IMR-90 (cell line): ENCODE measurements around the gene PSRC1. TPM values are rescaled to one million over a fixed set of nuclear protein-coding genes. Genes with fewer than 3 reads are reported as not detected.

Experiments
- ATAC-seq: fragments of 200-7000 bp; cut with Tn5 transposase; 2 replicates; pipeline ENCODE4 v1.9.1; 2020; ENCODE audit warnings: low read depth, mild to moderate bottlenecking, moderate library complexity
- BruUV-seq: library from RNA; stranded (reverse); fragments of 400-500 nt; replicated peaks from 2 replicates; lab custom pipeline; 2021; lab: Mats Ljungman, UMichigan
- CTCF ChIA-PET: fragments of 300-600 bp; formaldehyde crosslinking; extraction: SDS; loops from one replicate; lab custom pipeline; 2021; ENCODE audit warnings: antibody characterized with exemption; lab: Yijun Ruan, JAX
- POLR2A ChIA-PET: fragments of 300-600 bp; sonication (Branson Sonifier 250); formaldehyde crosslinking; loops from one replicate; lab custom pipeline; 2022; ENCODE audit warnings: antibody characterized with exemption; ENCODE audit not compliant: unreplicated experiment; lab: Charles Lee
- DNase-seq: peaks from one replicate; pipeline ENCODE4 v3.0.0; 2013
- H2AFZ ChIP-seq: replicated peaks from 2 replicates; pipeline ENCODE3; 2013; ENCODE audit warnings: low read length, mild to moderate bottlenecking; ENCODE audit not compliant: poor library complexity
- H2AK5ac ChIP-seq: 2 replicates; pipeline ENCODE4 v1.6.1; 2013; ENCODE audit warnings: low read depth, low read length, inconsistent platforms
- H2AK9ac ChIP-seq: replicated peaks from 2 replicates; pipeline ENCODE3; 2013; ENCODE audit warnings: mild to moderate bottlenecking, low read depth, low read length, moderate library complexity; ENCODE audit not compliant: poor library complexity
- H2BK120ac ChIP-seq: 2 replicates; pipeline ENCODE4 v1.6.1; 2013; ENCODE audit warnings: low read depth, low read length, inconsistent platforms
- H2BK15ac ChIP-seq: 3 replicates; pipeline ENCODE4 v1.6.1; 2013; ENCODE audit warnings: low read depth, low read length, inconsistent platforms
- H2BK20ac ChIP-seq: 2 replicates; pipeline ENCODE4 v1.6.1; 2013; ENCODE audit warnings: low read depth, mild to moderate bottlenecking, inconsistent platforms, low read length, moderate library complexity
- H2BK5ac ChIP-seq: 2 replicates; pipeline ENCODE4 v1.6.1; 2013; ENCODE audit warnings: mild to moderate bottlenecking, low read depth, low read length, inconsistent platforms; ENCODE audit not compliant: poor library complexity, severe bottlenecking
- H3K14ac ChIP-seq: replicated peaks from 2 replicates; pipeline ENCODE4 v1.6.1; 2013; ENCODE audit warnings: low read depth, low read length, inconsistent platforms
- H3K18ac ChIP-seq: 2 replicates; pipeline ENCODE4 v1.6.1; 2013; ENCODE audit warnings: low read depth, low read length, control low read depth
- H3K23ac ChIP-seq: 2 replicates; pipeline ENCODE4 v1.6.1; 2013; ENCODE audit warnings: low read depth, low read length, inconsistent platforms
- H3K27ac ChIP-seq: 2 replicates; pipeline ENCODE4 v1.5.1; 2013; ENCODE audit warnings: mild to moderate bottlenecking, control low read depth, low read length; ENCODE audit not compliant: insufficient read depth
- H3K27me3 ChIP-seq: 2 replicates; pipeline ENCODE4 v1.6.1; 2013; ENCODE audit warnings: low read length; ENCODE audit not compliant: control insufficient read depth, insufficient read depth
- H3K36me3 ChIP-seq: 2 replicates; pipeline ENCODE4 v1.6.1; 2013; ENCODE audit warnings: low read length, mixed read lengths; ENCODE audit not compliant: control insufficient read depth, insufficient read depth
- H3K4ac ChIP-seq: 2 replicates; pipeline ENCODE4 v1.6.1; 2013; ENCODE audit warnings: low read depth, low read length, inconsistent platforms
- H3K4me1 ChIP-seq: 2 replicates; pipeline ENCODE4 v1.6.1; 2013; ENCODE audit warnings: low read length, mixed read lengths; ENCODE audit not compliant: control insufficient read depth, insufficient read depth
- H3K4me2 ChIP-seq: 2 replicates; pipeline ENCODE4 v1.6.1; 2013; ENCODE audit warnings: low read depth, mild to moderate bottlenecking, control low read depth, low read length, moderate library complexity
- H3K4me3 ChIP-seq: 2 replicates; pipeline ENCODE4 v1.5.1; 2013; ENCODE audit warnings: low read depth, mild to moderate bottlenecking, control low read depth, low read length, moderate library complexity; ENCODE audit not compliant: insufficient read depth
- H3K56ac ChIP-seq: 2 replicates; pipeline ENCODE4 v1.6.1; 2013; ENCODE audit warnings: low read length, inconsistent platforms; ENCODE audit not compliant: insufficient read depth; ENCODE audit errors: extremely low read depth
- H3K79me1 ChIP-seq, 2 experiments: 2 replicates each; pipeline ENCODE4 v1.6.1; 2013; ENCODE audit warnings: low read length in 2 of 2, inconsistent platforms in 1 of 2, low read depth in 1 of 2
- H3K9ac ChIP-seq: 2 replicates; pipeline ENCODE4 v1.6.1; 2013; ENCODE audit warnings: low read depth, low read length, control low read depth
- H3K9me1 ChIP-seq: 2 replicates; pipeline ENCODE4 v1.6.1; 2013; ENCODE audit warnings: low read length, inconsistent platforms; ENCODE audit not compliant: insufficient read depth
- H3K9me3 ChIP-seq: 2 replicates; pipeline ENCODE4 v1.6.1; 2013; ENCODE audit warnings: low read length; ENCODE audit not compliant: control insufficient read depth, insufficient read depth
- H4K20me1 ChIP-seq: 2 replicates; pipeline ENCODE4 v1.6.1; 2013; ENCODE audit warnings: low read length, inconsistent platforms; ENCODE audit not compliant: insufficient read depth
- H4K5ac ChIP-seq: 2 replicates; pipeline ENCODE4 v1.6.1; 2013; ENCODE audit warnings: mild to moderate bottlenecking, low read depth, low read length, control low read depth
- H4K8ac ChIP-seq, 2 experiments: 2 replicates each; pipeline ENCODE4 v1.6.1; 2013; ENCODE audit warnings: low read depth in 2 of 2, low read length in 2 of 2, control low read depth in 1 of 2, inconsistent platforms in 1 of 2
- H4K91ac ChIP-seq: 2 replicates; pipeline ENCODE4 v1.6.1; 2013; ENCODE audit warnings: low read depth, low read length, inconsistent platforms; ENCODE audit not compliant: insufficient read depth
- BHLHE40 ChIP-seq: fragments of 150-350 bp; IDR thresholded peaks from 2 replicates; pipeline ENCODE4 v1.6.1; 2016; ENCODE audit warnings: mild to moderate bottlenecking, low read depth, low read length
- CEBPB ChIP-seq: IDR thresholded peaks from 2 replicates; pipeline ENCODE4 v1.6.1; 2012; ENCODE audit warnings: low read depth, low read length, improper control_type of control experiment
- CHD1 ChIP-seq: IDR thresholded peaks from 2 replicates; pipeline ENCODE4 v1.6.1; 2012; ENCODE audit warnings: low read depth, low read length, improper control_type of control experiment
- CTCF ChIP-seq: conservative IDR thresholded peaks from 2 replicates; pipeline ENCODE4 v1.5.1; 2012; ENCODE audit warnings: mild to moderate bottlenecking, low read depth, low read length, improper control_type of control experiment
- ELK1 ChIP-seq: fragments of 150-350 bp; IDR thresholded peaks from 2 replicates; pipeline ENCODE4 v1.6.1; 2016; ENCODE audit warnings: low read depth, mild to moderate bottlenecking, low read length, moderate library complexity, borderline replicate concordance
- FOS ChIP-seq: fragments of 150-350 bp; IDR thresholded peaks from 2 replicates; pipeline ENCODE4 v1.6.1; 2016; ENCODE audit warnings: low read depth, low read length
- MAFK ChIP-seq: IDR thresholded peaks from 2 replicates; pipeline ENCODE4 v1.6.1; 2012; ENCODE audit warnings: low read depth, low read length, improper control_type of control experiment
- MAZ ChIP-seq: IDR thresholded peaks from 2 replicates; pipeline ENCODE4 v1.6.1; 2012; ENCODE audit warnings: low read depth, mild to moderate bottlenecking, low read length, improper control_type of control experiment, moderate library complexity, borderline replicate concordance
- MXI1 ChIP-seq: IDR thresholded peaks from 2 replicates; pipeline ENCODE4 v1.6.1; 2012; ENCODE audit warnings: low read depth, mild to moderate bottlenecking, low read length, moderate library complexity, borderline replicate concordance
- NFE2L2 ChIP-seq: fragments of 150-350 bp; IDR thresholded peaks from 2 replicates; pipeline ENCODE4 v1.6.1; 2016; ENCODE audit warnings: low read depth, mild to moderate bottlenecking, low read length
- POLR2A ChIP-seq: IDR thresholded peaks from 2 replicates; pipeline ENCODE4 v1.6.1; 2012; ENCODE audit warnings: mild to moderate bottlenecking, low read depth, low read length
- RAD21 ChIP-seq: IDR thresholded peaks from 2 replicates; pipeline ENCODE4 v1.6.1; 2012; ENCODE audit warnings: low read length, improper control_type of control experiment
- RCOR1 ChIP-seq: IDR thresholded peaks from 2 replicates; pipeline ENCODE4 v1.6.1; 2012; ENCODE audit warnings: mild to moderate bottlenecking, low read length, improper control_type of control experiment; ENCODE audit not compliant: insufficient replicate concordance
- RFX5 ChIP-seq: IDR thresholded peaks from 2 replicates; pipeline ENCODE4 v1.8.0; 2012; ENCODE audit warnings: low read depth, mild to moderate bottlenecking, low read length, moderate library complexity
- SMC3 ChIP-seq: fragments of 150-350 bp; IDR thresholded peaks from 2 replicates; pipeline ENCODE4 v1.6.1; 2016; ENCODE audit warnings: low read depth, mild to moderate bottlenecking, antibody characterized with exemption, low read length, moderate library complexity
- USF2 ChIP-seq: fragments of 150-350 bp; IDR thresholded peaks from 2 replicates; pipeline ENCODE4 v1.6.1; 2017; ENCODE audit warnings: mild to moderate bottlenecking, antibody characterized with exemption, low read length, low read depth
- WGBS, 2 experiments: methylation state at CpG; one replicate each; pipeline versions ENCODE4 v1.1.5 to v1.1.7; 2013; ENCODE audit warnings: missing lambda C conversion rate in 2 of 2; ENCODE audit not compliant: insufficient read length in 1 of 2; ENCODE audit errors: extremely low coverage in 2 of 2; 5-methylcytosine and 5-hydroxymethylcytosine counted together
- dilution Hi-C: fragments of 300-500 bp; cut with HindIII; formaldehyde crosslinking; loops from one replicate; pipeline ENCODE4 v1.14.3; 2018; ENCODE audit warnings: low sequenced_read_pairs; ENCODE audit not compliant: unreplicated experiment
- in situ Hi-C: fragments of 300-500 bp; cut with MboI; formaldehyde crosslinking; loops from 3 replicates; pipeline ENCODE4 v1.14.3; 2019; ENCODE audit warnings: low sequenced_read_pairs, inconsistent platforms, mixed read lengths
- intact Hi-C: fragments of 100-400 bp; cut with micrococcal nuclease; formaldehyde crosslinking; loops from 2 replicates; pipeline ENCODE4 v1.10.0; 2022
- polyA plus RNA-seq, 3 experiments: library from polyadenylated mRNA; depleted of rRNA; stranded (reverse); fragments of >200 nt; gene quantifications; 2 replicates each; pipeline ENCODE4 v1.2.3, GENCODE V29; 2012; ENCODE audit warnings: low replicate concordance in 1 of 3
- total RNA-seq: library from RNA; depleted of rRNA; stranded (reverse); fragments of >200 nt; gene quantifications from 2 replicates; pipeline ENCODE4 v1.2.3, GENCODE V29; 2012

Gene PSRC1
- total and polyA plus RNA-seq, 2 of the 4 experiments (the other 2 are of a cell fraction), result 34.6 to 40.3 TPM

GRCh38 chr1:109279615-109280278 is 3.2 kb downstream of the PSRC1 start:
- no peak overlapping the region for H2BK15ac ChIP-seq
- BruUV-seq, result no TSS peak
- CTCF ChIA-PET, result no interaction called here
- no peak overlapping the region for H3K4me3 ChIP-seq
- peaks cover 6% of the 10 kb centered on the region for H3K36me3 ChIP-seq
- H3K4me1 ChIP-seq, result peaks cover 15% of the 10 kb centered on the region
- POLR2A ChIA-PET, result no interaction called here
- peaks cover 15 to 56% of the 10 kb centered on the region in 2 experiments for H3K79me1 ChIP-seq
- no peak overlapping the region for H2BK20ac ChIP-seq
- H3K9me1 ChIP-seq, result peaks cover 9% of the 10 kb centered on the region; the same call in 1 of the 2 replicates
- H2AK9ac ChIP-seq, result no peak overlapping the region
- H2BK5ac ChIP-seq, result no peak overlapping the region
- H4K20me1 ChIP-seq, result no peaks in the 10 kb centered on the region
- intact Hi-C loops, result loop anchor here (10.0 kb wide), 1 partner anchor 345 kb away; no protein-coding TSS in a partner anchor
- H2AFZ ChIP-seq, result no peak overlapping the region
- dilution Hi-C loops, result no loop called here
- H3K27me3 ChIP-seq, result no peaks in the 10 kb centered on the region
- no peak overlapping the region for H3K56ac ChIP-seq
- in situ Hi-C loops, result loop anchor here (5.0 kb wide), 1 partner anchor 118 kb away; the partner anchor contains the start of gene SORT1
- no peaks in the 10 kb centered on the region for H3K9me3 ChIP-seq
- no peak overlapping the region for H2AK5ac ChIP-seq
- H4K5ac ChIP-seq, result no peak overlapping the region
- H3K23ac ChIP-seq, result no peak overlapping the region; the same call in 1 of the 2 replicates
- no peak overlapping the region for H3K14ac ChIP-seq
- no peak overlapping the region for H3K9ac ChIP-seq
- H3K4me2 ChIP-seq, result no peak overlapping the region
- DNase-seq (no peak), ATAC-seq (no peak)
- H4K91ac ChIP-seq, result no peak overlapping the region
- no CpG with 5 or more reads among the region's 5 CpGs for WGBS, 2 experiments
- TF ChIP-seq CEBPB (no peak), CTCF (no peak), MXI1 (no peak), FOS (no peak), RAD21 (no peak), CHD1 (no peak), POLR2A (no peak), BHLHE40 (no peak), RCOR1 (no peak), RFX5 (no peak), NFE2L2 (no peak), USF2 (no peak), MAZ (no peak), MAFK (no peak), ELK1 (no peak), SMC3 (no peak)
- H2BK120ac ChIP-seq, result no peak overlapping the region
- H4K8ac ChIP-seq, result no peak overlapping the region
- no peak overlapping the region for H3K18ac ChIP-seq
- no peak overlapping the region for H3K4ac ChIP-seq
- no peak overlapping the region for H3K27ac ChIP-seq
